Natural killer cell (primary cell): ENCODE measurements around the gene KIF25. TPM values are rescaled to one million over a fixed set of nuclear protein-coding genes. Genes with fewer than 3 reads are reported as not detected.

Source experiments
- ATAC-seq, 3 donors: fragments of 150-1000 bp in 2 of 3; fragments of 200-7000 bp in 1 of 3; cut with Tn5 transposase; 1 replicate in 1 of 3; 2 replicates in 2 of 3; pipeline ENCODE4 v1.10.0; 2021; ENCODE audit warnings: mild to moderate bottlenecking in 2 of 3, moderate library complexity in 2 of 3
- DNase-seq, 2 donors: peaks; one replicate each; pipeline versions ENCODE4 v3.0.0 to v3.0.0-alpha.2; 2013 to 2021; ENCODE audit warnings: mixed read lengths in 1 of 2
- H3K27ac ChIP-seq: one replicate; pipeline ENCODE4 v1.5.1; 2013; ENCODE audit warnings: mild to moderate bottlenecking, low read length
- H3K27me3 ChIP-seq: one replicate; pipeline ENCODE4 v1.6.1; 2013; ENCODE audit warnings: low read length; ENCODE audit not compliant: control insufficient read depth, insufficient read depth
- H3K36me3 ChIP-seq: one replicate; pipeline ENCODE4 v1.6.1; 2013; ENCODE audit warnings: low read length; ENCODE audit not compliant: control insufficient read depth, insufficient read depth
- H3K4me1 ChIP-seq: one replicate; pipeline ENCODE4 v1.6.1; 2013; ENCODE audit warnings: low read length; ENCODE audit not compliant: control insufficient read depth, insufficient read depth
- H3K4me3 ChIP-seq: one replicate; pipeline ENCODE4 v1.5.1; 2013; ENCODE audit warnings: low read length
- H3K9me3 ChIP-seq: one replicate; pipeline ENCODE4 v1.6.1; 2013; ENCODE audit warnings: low read length; ENCODE audit not compliant: control insufficient read depth, insufficient read depth
- H3K27ac Mint-ChIP-seq, 2 donors: one replicate each; pipeline ENCODE4 v1.8.0; 2022; ENCODE audit warnings: mild to moderate bottlenecking in 2 of 2, mixed read lengths in 2 of 2, moderate library complexity in 1 of 2
- H3K27me3 Mint-ChIP-seq, 2 donors: one replicate each; pipeline ENCODE4 v1.8.0; 2022; ENCODE audit warnings: low read depth in 2 of 2, mixed read lengths in 2 of 2
- H3K36me3 Mint-ChIP-seq: one replicate; pipeline ENCODE4 v1.8.0; 2022; ENCODE audit warnings: mixed read lengths
- H3K4me1 Mint-ChIP-seq, 2 donors: one replicate each; pipeline ENCODE4 v1.8.0; 2022; ENCODE audit warnings: mixed read lengths in 2 of 2
- H3K4me3 Mint-ChIP-seq: one replicate; pipeline ENCODE4 v1.8.0; 2022; ENCODE audit warnings: mild to moderate bottlenecking, moderate library complexity, mixed read lengths
- H3K9me3 Mint-ChIP-seq, 2 donors: one replicate each; pipeline ENCODE4 v1.8.0; 2022; ENCODE audit warnings: mixed read lengths in 2 of 2
- CTCF ChIP-seq: fragments of 200-600 bp; IDR thresholded peaks from one replicate; pipeline ENCODE4 v1.8.0; 2022; ENCODE audit warnings: antibody characterized with exemption
- WGBS: methylation state at CpG from one replicate; pipeline ENCODE4 v1.1.7; 2013; ENCODE audit warnings: missing lambda C conversion rate; ENCODE audit not compliant: insufficient coverage; 5-methylcytosine and 5-hydroxymethylcytosine counted together
- intact Hi-C: fragments of 100-400 bp; cut with micrococcal nuclease; formaldehyde crosslinking; loops from one replicate; pipeline ENCODE4 v1.14.2; 2022
- total RNA-seq, 4 donors: library from RNA; stranded (reverse); fragments of 120-200 nt in 1 of 4; gene quantifications; one replicate each; pipeline versions ENCODE4 v1.2.3 to v1.2.4, GENCODE V29; 2013 to 2022

The KIF25 gene
- total RNA-seq, 3 donors from 2014 or later (not counting 1 experiment from before 2014, with no cell fraction given): not detected

- Mint-ChIP-seq H3K36me3 (peaks cover 15% of the 10 kb centered on the region), H3K9me3 (peaks cover 7 to 13% of the 10 kb centered on the region in 2 donors), H3K27me3 (no peaks in the 10 kb centered on the region), H3K4me1 (no peaks in the 10 kb centered on the region), H3K4me3 (no peak overlapping the region), H3K27ac (no peak overlapping the region)
- H3K4me3 ChIP-seq: no peak overlapping the region
- peaks cover 13% of the 10 kb centered on the region for H3K9me3 ChIP-seq
- WGBS: 85% methylated on average over 14 of the region's 14 CpGs
- ATAC-seq: no peak
- TF ChIP-seq CTCF: no peak
- H3K27ac ChIP-seq: no peak overlapping the region
- H3K36me3 ChIP-seq: no peaks in the 10 kb centered on the region
- no peaks in the 10 kb centered on the region for H3K27me3 ChIP-seq
- no peaks in the 10 kb centered on the region for H3K4me1 ChIP-seq
- DNase-seq: no peak
- intact Hi-C loops: no loop called here
Measured at GRCh38 chr6:168015482-168016175, 18.2 kb downstream of the KIF25 start.

- peaks cover 9% of the 10 kb centered on the region for H3K36me3 Mint-ChIP-seq
- H3K27me3 ChIP-seq: no peaks in the 10 kb centered on the region
- TF ChIP-seq CTCF: no peak
- no peak overlapping the region for H3K4me3 Mint-ChIP-seq
- H3K27ac Mint-ChIP-seq: no peak overlapping the region
- no peaks in the 10 kb centered on the region for H3K36me3 ChIP-seq
- no peak overlapping the region for H3K27ac ChIP-seq
- intact Hi-C loops: no loop called here
- DNase-seq: no peak
- H3K27me3 Mint-ChIP-seq: no peaks in the 10 kb centered on the region
- WGBS: 90% methylated on average over 18 of the region's 18 CpGs
- no peak for ATAC-seq
- no peaks in the 10 kb centered on the region for H3K4me1 ChIP-seq
- H3K4me3 ChIP-seq: no peak overlapping the region
- no peaks in the 10 kb centered on the region for H3K4me1 Mint-ChIP-seq
- H3K9me3 Mint-ChIP-seq: peaks cover 2 to 8% of the 10 kb centered on the region in 2 donors
- H3K9me3 ChIP-seq: peaks cover 13% of the 10 kb centered on the region
Measured at GRCh38 chr6:168016176-168016620, 18.7 kb downstream of the KIF25 start.

GRCh38 chr6:168016721-168017525, 19.5 kb downstream of the KIF25 start:
- WGBS: 88% methylated on average over 18 of the region's 18 CpGs
- H3K27ac Mint-ChIP-seq: no peak overlapping the region
- H3K9me3 ChIP-seq: peaks cover 10% of the 10 kb centered on the region

More at GRCh38 chr6:168016721-168017525, 19.5 kb downstream of the KIF25 start:
- no peak overlapping the region for H3K4me3 Mint-ChIP-seq
- H3K9me3 Mint-ChIP-seq: peaks cover 0 to 3% of the 10 kb centered on the region in 2 donors
- Histone ChIP-seq H3K27ac (no peak overlapping the region), H3K4me1 (no peaks in the 10 kb centered on the region), H3K4me3 (no peak overlapping the region), H3K36me3 (no peaks in the 10 kb centered on the region), H3K27me3 (no peaks in the 10 kb centered on the region)
- no peak for TF ChIP-seq CTCF
- intact Hi-C loops: no loop called here
- no peaks in the 10 kb centered on the region for H3K4me1 Mint-ChIP-seq
- no peaks in the 10 kb centered on the region for H3K27me3 Mint-ChIP-seq
- DNase-seq: no peak
- peaks cover 2% of the 10 kb centered on the region for H3K36me3 Mint-ChIP-seq
- no peak for ATAC-seq
